H1 (cell line): ENCODE results near the gene CAP2. TPM values are rescaled to one million over a fixed set of nuclear protein-coding genes. Genes with fewer than 3 reads are reported as not detected.

Source experiments
- JUN ChIP-seq: IDR thresholded peaks from 2 replicates; pipeline ENCODE4 v1.6.1; 2011; ENCODE audit warnings: low read depth, mild to moderate bottlenecking, improper control_type of control experiment, low read length
- polyA plus RNA-seq, 7 experiments: library from polyadenylated mRNA; depleted of rRNA in 3 of 7; stranded (reverse) in 5 of 7; unstranded in 2 of 7; fragments of >200 nt in 5 of 7; fragments of 200-250 nt in 2 of 7; gene quantifications; 1 replicate in 5 of 7; 2 replicates in 1 of 7; 4 replicates in 1 of 7; pipeline versions ENCODE4 v1.2.1 to v1.2.3, GENCODE V29; 2011 to 2013; ENCODE audit warnings: missing spikeins in 2 of 7, mixed read lengths in 2 of 7
- total RNA-seq: library from RNA; stranded (reverse); fragmentation: NEBNext Ultra II Directional; extraction: Animal tissue kit (Norgen Biotek cat#: 25700); gene quantifications from 2 replicates; pipeline ENCODE4 v1.2.1, GENCODE V29; 2021

Gene CAP2
- total and polyA plus RNA-seq, 2 of the 8 experiments (the other 6 are each of a cell fraction or from before 2014, with no cell fraction given) = 7.2 to 10.0 TPM

- TF ChIP-seq JUN = no peak
- TF ChIP-seq, all 59 proteins: peak for 0
Observed at GRCh38 chr6:17506531-17506930, 113.1 kb downstream of the CAP2 start (continued).
